PFSK-1 (cell line): ENCODE data around the gene AHCYL1.

ENCODE experiments used
- FOXP2 ChIP-seq: optimal IDR thresholded peaks from 2 replicates; pipeline ENCODE3; 2011; ENCODE audit warnings: borderline replicate concordance, control low read depth, inconsistent platforms; ENCODE audit not compliant: insufficient read depth; ENCODE audit errors: extremely low read length, extremely low read depth
- POLR2AphosphoS5 ChIP-seq: IDR thresholded peaks from 2 replicates; pipeline ENCODE4 v1.6.1; 2012; ENCODE audit warnings: low read depth, mild to moderate bottlenecking, control low read depth, low read length, moderate library complexity
- REST ChIP-seq, 2 experiments: IDR thresholded peaks; 2 replicates each; pipeline versions ENCODE4 v1.6.1 to v1.8.0; 2011 to 2012; ENCODE audit warnings: low read depth in 2 of 2, low read length in 2 of 2, control low read depth in 1 of 2, inconsistent platforms in 1 of 2, mild to moderate bottlenecking in 1 of 2, moderate library complexity in 1 of 2; ENCODE audit not compliant: insufficient read depth in 1 of 2
- SIN3A ChIP-seq: IDR thresholded peaks from 2 replicates; pipeline ENCODE4 v1.6.1; 2012; ENCODE audit warnings: mild to moderate bottlenecking, low read length, moderate library complexity, borderline replicate concordance; ENCODE audit not compliant: insufficient read depth
- TAF1 ChIP-seq: IDR thresholded peaks from 2 replicates; pipeline ENCODE4 v1.6.1; 2012; ENCODE audit warnings: low read length, control low read depth, borderline replicate concordance; ENCODE audit not compliant: insufficient read depth

AHCYL1 gene

GRCh38 chr1:109978761-109979488 lies 5.6 kb upstream of the AHCYL1 start:
- no peak for TF ChIP-seq SIN3A
- no peak for TF ChIP-seq REST (IDR thresholded peaks at IDR 0.05; ENCODE audit: insufficient read depth in 1 of 2, low read depth in 2 of 2, low read length in 2 of 2)
- no peak for TF ChIP-seq FOXP2
- TF ChIP-seq POLR2AphosphoS5, result no peak
- no peak for TF ChIP-seq TAF1

- TF ChIP-seq TAF1 (no peak), REST (IDR thresholded peaks at IDR 0.05; ENCODE audit: insufficient read depth in 1 of 2, low read depth in 2 of 2, low read length in 2 of 2) (no peak), SIN3A (no peak), POLR2AphosphoS5 (no peak), FOXP2 (no peak)
These were observed 5.0 kb upstream of the AHCYL1 start for GRCh38 chr1:109979489-109980091.

- TF ChIP-seq SIN3A (no peak), POLR2AphosphoS5 (no peak), FOXP2 (no peak), REST (IDR thresholded peaks at IDR 0.05; ENCODE audit: insufficient read depth in 1 of 2, low read depth in 2 of 2, low read length in 2 of 2) (no peak), TAF1 (no peak)
These were observed 4.1 kb upstream of the AHCYL1 start for GRCh38 chr1:109980324-109981003.

- TF ChIP-seq TAF1, result no peak
- TF ChIP-seq REST (IDR thresholded peaks at IDR 0.05; ENCODE audit: insufficient read depth in 1 of 2, low read depth in 2 of 2, low read length in 2 of 2), result no peak
- no peak for TF ChIP-seq POLR2AphosphoS5
- TF ChIP-seq FOXP2, result no peak
- no peak for TF ChIP-seq SIN3A
These were observed 3.6 kb upstream of the AHCYL1 start for GRCh38 chr1:109981004-109981335.
